Skin of body (tissue), 2 donors: ENCODE data around the gene TSPAN11. TPM values are rescaled to one million over a fixed set of nuclear protein-coding genes. Genes with fewer than 3 reads are reported as not detected.

Experiments
- DNase-seq: peaks from one replicate; lab custom pipeline; 2025; lab: John Stamatoyannopoulos, UW
- total RNA-seq: library from RNA; depleted of rRNA; stranded (reverse); fragments of >200 nt; gene quantifications from one replicate; pipeline ENCODE4 v1.2.3, GENCODE V29; 2014

TSPAN11 gene
- total RNA-seq, 1 donor from 2014 or later: 10.0 TPM

- no peak for DNase-seq
Measured at GRCh38 chr12:31041033-31041564, 114.6 kb downstream of the TSPAN11 start.

Other genes starting within 250 kb of the TSPAN11 start
- gene IPO8, start 230.9 kb upstream of the TSPAN11 start, total RNA-seq: 35.7 TPM
- 22.1 TPM for gene CAPRIN2, start 171.8 kb upstream of the TSPAN11 start, total RNA-seq
- 26.6 TPM for gene DDX11, start 147.1 kb downstream of the TSPAN11 start, total RNA-seq